ENCODE measurements around the gene CGNL1.

DNA sequence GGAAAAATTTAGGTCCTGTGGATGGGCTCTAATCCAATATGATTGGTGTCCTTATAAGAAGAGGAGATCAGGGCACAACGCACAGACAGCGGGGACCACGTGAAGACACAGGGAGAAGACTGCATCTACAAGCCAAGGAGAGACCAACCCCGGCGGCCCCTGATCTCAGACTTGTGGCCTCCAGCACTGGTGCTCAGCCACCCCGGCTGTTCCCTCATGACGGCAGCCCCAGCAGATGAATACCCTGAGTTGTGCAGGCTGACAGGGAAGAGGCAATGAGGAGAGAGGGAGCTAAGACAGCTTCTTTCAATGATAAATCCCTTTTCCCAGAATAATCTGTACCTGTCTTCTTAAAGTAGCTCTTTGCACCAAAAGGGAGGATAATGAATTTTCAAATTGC is 33.3 kb upstream of the CGNL1 start:
- TF ChIP-seq CTCF (IDR thresholded peaks at IDR 0.05) (no peak), EZH2 (IDR thresholded peaks at IDR 0.05) (no peak)
